Tibial nerve (tissue), 3 donors: ENCODE results near the gene CTSG.

Experiments used
- POLR2A ChIP-seq, 2 donors: fragments of 450-650 bp; IDR thresholded peaks; one replicate each; pipeline ENCODE4 v1.6.1; 2017; ENCODE audit warnings: antibody characterized with exemption in 2 of 2, mild to moderate bottlenecking in 2 of 2, moderate library complexity in 2 of 2
- TF ChIP-seq, protein P1 (sequence below), 5 experiments: fragments of 200-600 bp in 3 of 5; fragments of 450-650 bp in 2 of 5; sonication (generic) in 3 of 5; IDR thresholded peaks; one replicate each; pipeline ENCODE4 v1.5.1; 2016 to 2019; ENCODE audit warnings: antibody characterized with exemption in 5 of 5, mild to moderate bottlenecking in 3 of 5, moderate library complexity in 2 of 5

DNA sequence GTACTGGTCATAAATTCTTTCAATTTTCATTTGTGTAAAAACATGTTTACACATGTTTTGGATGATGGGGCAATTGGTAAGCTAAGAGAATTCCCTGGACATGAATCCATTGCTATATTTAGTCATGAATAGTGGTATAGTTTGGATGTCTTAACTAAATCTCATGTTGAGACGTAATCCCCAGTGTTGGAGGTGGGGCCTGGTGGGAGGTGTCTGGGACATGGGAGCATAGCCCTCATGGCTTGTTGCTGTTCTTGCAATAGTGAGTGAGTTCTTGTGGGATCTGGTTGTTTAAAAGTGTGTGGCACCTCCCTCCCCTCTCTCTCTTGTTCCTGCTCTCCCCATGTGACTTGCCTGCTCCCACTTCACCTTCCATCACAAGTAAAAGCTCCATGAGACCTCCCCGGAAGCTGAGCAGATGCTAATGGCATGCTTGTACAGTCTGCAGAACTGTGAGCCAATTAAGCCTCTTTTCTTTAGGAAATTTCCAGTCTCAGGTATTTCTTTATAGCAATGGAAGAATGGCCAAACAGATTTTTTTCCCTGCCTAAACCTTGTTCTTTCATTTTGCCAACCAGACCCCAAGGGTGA is 33.6 kb downstream of the CTSG start:
- TF ChIP-seq, protein P1, sequence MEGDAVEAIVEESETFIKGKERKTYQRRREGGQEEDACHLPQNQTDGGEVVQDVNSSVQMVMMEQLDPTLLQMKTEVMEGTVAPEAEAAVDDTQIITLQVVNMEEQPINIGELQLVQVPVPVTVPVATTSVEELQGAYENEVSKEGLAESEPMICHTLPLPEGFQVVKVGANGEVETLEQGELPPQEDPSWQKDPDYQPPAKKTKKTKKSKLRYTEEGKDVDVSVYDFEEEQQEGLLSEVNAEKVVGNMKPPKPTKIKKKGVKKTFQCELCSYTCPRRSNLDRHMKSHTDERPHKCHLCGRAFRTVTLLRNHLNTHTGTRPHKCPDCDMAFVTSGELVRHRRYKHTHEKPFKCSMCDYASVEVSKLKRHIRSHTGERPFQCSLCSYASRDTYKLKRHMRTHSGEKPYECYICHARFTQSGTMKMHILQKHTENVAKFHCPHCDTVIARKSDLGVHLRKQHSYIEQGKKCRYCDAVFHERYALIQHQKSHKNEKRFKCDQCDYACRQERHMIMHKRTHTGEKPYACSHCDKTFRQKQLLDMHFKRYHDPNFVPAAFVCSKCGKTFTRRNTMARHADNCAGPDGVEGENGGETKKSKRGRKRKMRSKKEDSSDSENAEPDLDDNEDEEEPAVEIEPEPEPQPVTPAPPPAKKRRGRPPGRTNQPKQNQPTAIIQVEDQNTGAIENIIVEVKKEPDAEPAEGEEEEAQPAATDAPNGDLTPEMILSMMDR (IDR thresholded peaks at IDR 0.05) = no peak
- TF ChIP-seq POLR2A (IDR thresholded peaks at IDR 0.05) = no peak
